Measurements from ENCODE around the gene CXXC5. TPM values are rescaled to one million over a fixed set of nuclear protein-coding genes. Genes with fewer than 3 reads are reported as not detected.

CXXC5 gene
- total RNA-seq, 1 experiment from 2014 or later, result 205 TPM

DNA sequence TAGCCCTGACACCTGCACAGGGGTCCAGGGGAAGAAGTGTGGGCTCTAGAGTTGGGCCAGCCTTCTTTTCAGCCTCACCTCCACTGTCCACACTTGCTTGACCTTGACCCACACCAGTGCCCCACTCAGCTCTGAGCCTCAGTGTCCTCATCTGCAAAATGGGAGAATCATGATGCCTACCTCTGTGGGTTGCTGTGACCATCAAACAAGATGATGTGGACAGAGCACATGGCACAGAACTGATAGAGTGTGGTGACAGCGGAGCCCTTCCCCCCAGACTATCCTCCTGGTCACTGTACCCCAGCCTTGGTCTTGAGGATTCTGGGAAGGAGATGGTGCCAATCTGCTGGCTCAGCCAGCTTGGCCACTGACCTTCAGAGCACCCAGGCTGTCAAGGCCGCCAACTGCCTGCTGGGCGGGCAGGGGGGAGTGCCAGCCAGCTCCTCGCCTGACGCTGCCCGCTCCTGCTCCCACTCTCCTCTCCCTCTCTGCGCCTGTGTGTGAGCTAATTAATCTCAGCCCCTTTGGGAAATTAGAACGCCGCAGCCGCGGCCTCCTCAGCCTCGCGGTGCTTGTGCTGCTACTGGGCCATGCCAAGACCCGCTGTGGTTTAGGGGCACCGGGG is 16.7 kb downstream of the CXXC5 start:
- DNase-seq (ENCODE audit: low read depth), result no peak

DNA sequence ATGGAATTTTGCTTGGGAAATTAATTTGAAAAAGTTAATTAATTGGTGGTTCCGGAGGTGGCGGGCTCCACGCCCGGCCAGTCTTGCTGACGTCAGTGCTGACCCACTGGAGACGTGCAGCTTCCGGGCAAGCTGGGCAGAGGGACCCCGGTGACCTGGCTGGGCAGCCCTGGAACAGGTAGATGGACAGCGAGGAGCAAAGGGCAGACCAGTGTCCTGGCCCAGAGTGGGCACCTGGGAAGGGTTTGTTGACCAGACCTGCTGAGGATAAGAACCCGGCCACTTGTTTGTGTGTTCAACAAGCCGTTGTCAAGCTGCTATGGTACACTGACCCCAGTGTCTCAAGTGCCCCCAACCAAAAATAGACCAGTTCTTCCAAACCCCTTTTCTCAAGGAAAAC is 17.5 kb downstream of the CXXC5 start:
- no peak for DNase-seq (ENCODE audit: low read depth)

- no peak for DNase-seq (ENCODE audit: low read depth)
Measured at GRCh38 chr5:139666551-139666950, 18.4 kb downstream of the CXXC5 start.

DNA sequence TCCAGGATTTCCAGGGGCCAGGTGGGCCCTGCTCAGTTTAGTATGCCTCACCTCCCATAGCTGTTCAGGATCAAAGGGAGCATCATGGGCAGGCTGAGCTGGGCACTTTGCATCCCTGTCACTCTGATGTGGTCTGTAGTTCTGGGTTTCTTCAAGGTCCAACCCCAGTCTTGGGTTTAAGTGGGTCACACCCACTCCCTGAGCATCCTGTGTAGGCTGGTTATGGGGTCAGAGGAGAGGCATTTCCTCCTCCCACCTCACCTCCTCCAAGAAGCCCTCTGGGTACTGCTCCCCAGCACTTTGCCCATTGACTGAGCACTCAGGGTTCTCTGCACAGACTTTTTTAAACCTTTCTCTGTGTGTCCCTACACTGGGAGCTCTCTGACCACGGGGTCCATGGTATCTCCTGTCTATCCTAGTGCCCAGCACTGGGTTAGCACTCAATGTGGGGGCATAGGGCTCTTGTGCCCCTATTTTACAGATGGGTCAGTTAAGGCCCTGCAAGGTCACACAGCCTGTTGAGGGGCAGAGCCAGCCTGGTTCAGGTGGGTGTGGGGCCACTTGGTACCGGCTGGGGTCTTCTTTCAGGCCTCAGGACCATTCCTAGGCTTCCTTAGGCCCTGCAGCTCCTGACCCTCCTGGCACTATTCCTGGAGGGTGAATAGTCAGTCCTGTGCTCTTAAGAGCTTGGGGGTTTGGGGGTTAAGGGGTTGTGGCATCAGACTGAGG is 19.0 kb downstream of the CXXC5 start:
- peak; percentile 78 for DNase-seq (ENCODE audit: low read depth)

DNA sequence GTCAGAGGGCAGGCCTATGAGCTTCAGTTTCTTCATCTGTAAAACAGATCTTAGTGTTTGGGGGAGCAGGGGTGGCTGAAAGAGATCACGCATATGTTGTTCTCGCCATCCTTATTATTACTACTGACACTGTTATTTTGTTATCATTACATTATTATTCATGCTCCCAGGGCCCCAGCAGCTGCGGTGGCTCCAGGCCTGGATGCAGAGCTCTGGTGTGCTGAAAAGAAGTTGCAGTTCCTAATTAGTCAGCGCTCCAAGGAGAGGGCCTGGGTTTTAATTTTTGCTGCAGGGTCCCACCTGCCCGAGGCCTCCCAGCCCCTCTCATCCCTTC is 19.5 kb downstream of the CXXC5 start:
- peak; percentile 76 for DNase-seq (ENCODE audit: low read depth)

DNA sequence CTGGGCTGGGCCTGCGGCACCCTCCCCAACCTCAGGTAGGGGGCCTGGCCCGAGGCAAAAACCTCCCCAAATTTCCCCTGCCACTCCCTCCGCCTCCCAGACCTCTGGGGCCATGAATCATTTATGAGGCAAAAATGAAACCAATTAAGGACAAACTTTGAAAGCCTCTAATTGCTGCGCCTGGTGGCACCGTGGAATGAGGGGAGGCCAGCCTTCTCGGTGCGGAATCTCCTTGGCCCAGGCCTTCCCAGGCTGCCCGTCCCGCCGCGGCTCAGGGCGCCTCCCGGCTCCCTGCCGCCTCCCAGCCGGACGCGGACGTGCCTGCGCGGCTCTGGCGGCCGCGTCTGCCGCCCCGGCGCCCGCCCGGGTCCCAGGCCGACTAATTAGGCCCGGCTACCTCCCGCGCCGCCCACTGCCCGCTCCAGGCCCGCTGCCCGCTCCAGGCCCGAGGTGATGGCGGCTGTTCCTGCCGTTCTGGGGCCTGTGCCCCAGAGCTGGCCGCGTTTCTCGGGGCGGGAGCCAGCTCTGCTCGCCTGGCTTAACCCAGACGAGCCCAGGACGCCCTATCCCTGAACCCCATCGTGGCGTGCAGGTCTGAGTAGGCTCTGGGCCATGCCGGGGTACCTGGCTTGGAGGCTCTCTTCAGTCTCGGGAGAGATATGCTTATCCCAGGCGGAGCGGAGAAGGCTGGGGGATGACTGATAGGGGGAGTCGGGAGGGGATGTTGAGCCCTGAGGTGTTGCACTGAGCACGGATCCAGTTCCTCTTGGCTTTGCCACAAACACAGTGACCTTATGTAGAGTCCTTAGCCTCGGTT is 20.1 kb downstream of the CXXC5 start:
- peak; percentile 86 for DNase-seq (ENCODE audit: low read depth)

DNA sequence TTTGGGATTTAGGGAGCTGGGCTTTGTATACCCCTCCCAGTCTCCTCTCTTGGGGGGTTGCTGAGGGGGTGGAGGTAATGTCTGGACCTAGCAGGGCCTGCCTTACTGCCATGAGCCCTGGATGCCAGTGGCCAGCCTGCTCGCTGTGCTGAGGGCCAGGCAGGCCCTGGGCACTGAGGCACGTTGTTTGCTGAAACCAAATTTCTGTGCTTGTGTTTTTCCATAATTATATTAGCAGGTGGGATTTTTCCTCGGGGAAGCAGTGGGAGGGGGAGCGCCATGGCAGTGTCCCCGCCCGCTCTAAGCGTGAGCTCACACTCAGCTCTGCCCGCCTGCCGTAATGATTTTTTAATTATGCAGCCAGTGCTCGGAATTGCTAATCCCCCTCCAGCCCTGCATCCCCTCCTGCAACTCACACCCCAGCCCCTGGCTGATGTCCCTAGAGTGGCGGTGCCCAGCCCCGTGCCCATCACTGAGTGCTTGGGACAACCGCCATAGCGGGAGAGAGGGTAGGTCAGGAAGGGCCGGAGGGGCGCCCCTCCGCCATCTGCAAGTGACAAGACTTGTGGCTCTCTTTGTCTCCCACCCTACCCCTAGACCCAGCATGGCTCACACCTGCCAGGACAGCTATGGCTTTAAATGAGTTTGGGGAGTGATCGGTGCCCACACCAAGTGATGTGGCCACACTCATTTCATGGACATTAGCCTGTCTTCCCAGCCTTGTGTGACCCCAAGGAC is 20.9 kb downstream of the CXXC5 start:
- no peak for DNase-seq (ENCODE audit: low read depth)

GRCh38 chr5:139669662-139670368 is 21.7 kb downstream of the CXXC5 start:
- DNase-seq (ENCODE audit: low read depth), result no peak

- DNase-seq (ENCODE audit: low read depth), result peak; percentile 75
Measured at GRCh38 chr5:139670369-139671095, 22.4 kb downstream of the CXXC5 start.

- peak; percentile 75 for DNase-seq (ENCODE audit: low read depth)
Measured at GRCh38 chr5:139671096-139671841, 23.1 kb downstream of the CXXC5 start.

DNA sequence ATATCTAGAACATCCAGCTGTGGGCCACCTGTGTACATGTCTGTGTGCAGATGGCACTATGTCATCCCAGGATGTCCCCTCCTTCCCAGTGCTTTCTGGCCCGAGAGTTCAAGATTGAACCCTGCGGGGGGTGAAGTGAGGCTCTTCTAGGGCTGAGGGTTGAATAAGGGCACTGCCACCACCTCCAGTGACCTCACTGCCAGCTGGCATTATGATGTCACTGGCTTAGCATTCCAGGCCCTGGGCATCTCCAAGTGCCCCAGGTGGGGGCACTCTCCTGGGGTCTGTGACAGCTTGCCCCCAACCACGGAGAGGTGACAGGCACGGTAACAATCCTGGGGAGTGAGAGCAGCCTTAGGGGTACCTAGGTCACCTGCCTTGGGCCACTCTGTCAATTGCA is 27.1 kb downstream of the CXXC5 start:
- no peak for DNase-seq (ENCODE audit: low read depth)

GRCh38 chr5:139675825-139676224 is 27.7 kb downstream of the CXXC5 start:
- no peak for DNase-seq (ENCODE audit: low read depth)

DNA sequence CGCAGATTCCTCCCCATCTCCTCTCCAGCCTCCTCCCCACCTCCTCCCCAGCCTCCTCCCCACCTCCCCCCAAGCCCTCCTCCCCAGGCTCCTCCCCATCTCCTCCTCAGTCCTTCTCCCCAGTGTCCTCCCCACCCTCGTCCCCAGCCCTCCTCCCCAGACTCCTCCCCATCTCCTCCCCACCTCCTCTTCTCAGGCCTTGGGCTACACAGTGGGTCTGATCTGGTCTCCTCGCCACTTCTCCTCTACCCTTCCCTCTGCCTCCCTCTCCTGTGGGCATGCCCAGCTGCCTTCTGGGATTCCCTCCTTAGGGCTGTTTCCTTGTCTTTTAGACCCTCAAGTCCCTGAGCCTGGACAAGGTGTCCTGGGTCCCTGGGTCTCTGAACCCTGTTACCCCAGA is 28.3 kb downstream of the CXXC5 start:
- no peak for DNase-seq (ENCODE audit: low read depth)

GRCh38 chr5:139676951-139677735 is 29.0 kb downstream of the CXXC5 start:
- no peak for DNase-seq (ENCODE audit: low read depth)

DNA sequence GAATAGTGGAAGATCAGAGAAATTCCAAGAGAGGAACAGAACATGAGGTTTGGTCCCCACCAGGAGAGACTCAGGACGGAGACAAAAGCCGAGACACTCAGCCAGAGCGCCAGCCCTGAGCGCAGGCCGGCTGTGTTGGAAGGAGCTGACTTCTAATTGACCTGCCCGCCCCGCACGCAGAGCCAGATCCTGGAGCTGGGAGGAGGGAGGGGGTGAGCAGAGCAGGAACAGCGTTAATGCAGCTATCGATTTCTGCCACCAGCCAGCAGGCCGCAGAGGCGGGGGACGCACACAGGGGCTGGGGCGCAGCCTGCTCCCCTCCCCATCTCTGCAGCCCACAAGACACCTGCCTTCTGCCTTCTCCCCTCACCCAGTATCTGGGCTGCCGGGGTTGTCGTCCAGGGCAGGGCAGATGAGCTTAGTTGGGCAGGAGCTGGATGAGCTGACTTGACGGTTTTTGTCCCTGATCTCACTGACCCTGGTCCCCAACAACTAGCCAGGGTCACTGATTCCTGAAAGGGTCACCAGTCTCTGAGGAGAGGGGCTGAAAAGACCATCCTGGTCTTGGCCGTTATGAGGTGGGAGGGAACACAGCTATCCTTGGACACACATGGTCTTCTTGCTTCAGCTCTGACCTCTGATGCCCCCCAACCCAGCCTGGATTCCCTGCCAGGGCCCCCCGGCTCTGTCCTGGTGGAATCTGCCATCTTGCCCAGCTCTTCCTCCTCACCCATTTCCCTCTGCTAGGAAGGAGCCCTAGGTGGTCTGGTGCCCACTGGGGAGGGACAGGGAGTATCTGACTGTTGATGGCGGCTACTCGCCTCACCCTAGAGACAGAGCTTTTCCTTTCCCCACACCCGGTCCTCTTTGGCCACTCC is 29.8 kb downstream of the CXXC5 start:
- no peak for DNase-seq (ENCODE audit: low read depth)

- no peak for DNase-seq (ENCODE audit: low read depth)
Measured at GRCh38 chr5:139678751-139679750, 30.9 kb downstream of the CXXC5 start.

Measured in Daoy (cell line).